ENCODE results near the gene KLF16. TPM values are rescaled to one million over a fixed set of nuclear protein-coding genes. Genes with fewer than 3 reads are reported as not detected.
A peak's percentile ranks its signal among the peaks of the same experiment; 100 is the strongest.
"Not testable (repeated sequence)": the region's sequence is repeated elsewhere in the genome, so short reads cannot be mapped to it uniquely, and the experiment has no call there.

The KLF16 gene
- total RNA-seq, 1 donor = 10.4 TPM

DNA sequence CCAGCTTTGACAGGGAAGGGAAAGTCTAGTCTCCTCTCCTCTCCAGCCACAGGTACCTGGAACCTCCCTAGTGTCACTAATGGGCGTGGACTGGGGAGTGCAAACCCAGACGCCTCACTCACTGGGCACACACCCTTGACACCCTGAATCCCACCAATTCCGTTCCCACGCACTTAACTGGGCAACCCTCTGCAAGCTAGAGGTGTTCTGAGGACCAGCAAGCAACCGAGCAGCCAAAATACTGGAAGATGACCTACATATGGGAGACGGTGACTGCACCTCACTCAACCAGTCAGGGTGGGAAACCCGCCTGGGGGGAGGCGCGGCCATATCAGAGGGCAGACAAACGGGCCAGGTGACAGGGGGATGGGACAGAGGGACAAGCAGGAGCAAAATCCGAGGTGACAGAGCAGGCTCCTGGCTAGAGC, 20.9 kb upstream of the KLF16 start:
- DNase-seq (ENCODE audit: low read depth) = no peak
- H3K4me3 ChIP-seq (ENCODE audit: low read depth, low read length) = peak overlapping the region; percentile 96
- TF ChIP-seq, protein P1, sequence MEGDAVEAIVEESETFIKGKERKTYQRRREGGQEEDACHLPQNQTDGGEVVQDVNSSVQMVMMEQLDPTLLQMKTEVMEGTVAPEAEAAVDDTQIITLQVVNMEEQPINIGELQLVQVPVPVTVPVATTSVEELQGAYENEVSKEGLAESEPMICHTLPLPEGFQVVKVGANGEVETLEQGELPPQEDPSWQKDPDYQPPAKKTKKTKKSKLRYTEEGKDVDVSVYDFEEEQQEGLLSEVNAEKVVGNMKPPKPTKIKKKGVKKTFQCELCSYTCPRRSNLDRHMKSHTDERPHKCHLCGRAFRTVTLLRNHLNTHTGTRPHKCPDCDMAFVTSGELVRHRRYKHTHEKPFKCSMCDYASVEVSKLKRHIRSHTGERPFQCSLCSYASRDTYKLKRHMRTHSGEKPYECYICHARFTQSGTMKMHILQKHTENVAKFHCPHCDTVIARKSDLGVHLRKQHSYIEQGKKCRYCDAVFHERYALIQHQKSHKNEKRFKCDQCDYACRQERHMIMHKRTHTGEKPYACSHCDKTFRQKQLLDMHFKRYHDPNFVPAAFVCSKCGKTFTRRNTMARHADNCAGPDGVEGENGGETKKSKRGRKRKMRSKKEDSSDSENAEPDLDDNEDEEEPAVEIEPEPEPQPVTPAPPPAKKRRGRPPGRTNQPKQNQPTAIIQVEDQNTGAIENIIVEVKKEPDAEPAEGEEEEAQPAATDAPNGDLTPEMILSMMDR (IDR thresholded peaks at IDR 0.05; ENCODE audit: insufficient read depth, low read depth, low read length) = no peak

DNA sequence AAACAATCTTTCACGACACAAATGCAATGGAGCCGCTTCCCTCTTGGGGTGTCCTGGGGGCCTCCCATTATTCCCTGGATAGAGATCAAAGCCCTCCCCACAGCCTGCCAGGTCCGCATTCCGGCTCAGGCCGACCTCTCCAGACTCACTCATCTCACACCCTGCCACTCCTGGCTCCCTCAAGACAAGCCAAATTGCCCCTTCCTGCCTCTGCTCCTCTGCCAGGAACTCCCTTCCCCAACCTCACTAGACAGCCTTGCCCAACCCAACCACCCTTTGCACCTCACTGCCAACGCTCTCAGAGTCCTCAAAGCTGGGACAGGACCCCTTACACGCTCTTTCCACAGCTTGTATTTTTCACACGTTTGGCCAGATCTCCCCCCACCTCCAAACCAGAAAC, 20.4 kb upstream of the KLF16 start:
- H3K4me3 ChIP-seq (ENCODE audit: low read depth, low read length) = peak overlapping the region; percentile 96
- no peak for DNase-seq (ENCODE audit: low read depth)
- TF ChIP-seq, protein P1 (IDR thresholded peaks at IDR 0.05; ENCODE audit: insufficient read depth, low read depth, low read length) = no peak

DNA sequence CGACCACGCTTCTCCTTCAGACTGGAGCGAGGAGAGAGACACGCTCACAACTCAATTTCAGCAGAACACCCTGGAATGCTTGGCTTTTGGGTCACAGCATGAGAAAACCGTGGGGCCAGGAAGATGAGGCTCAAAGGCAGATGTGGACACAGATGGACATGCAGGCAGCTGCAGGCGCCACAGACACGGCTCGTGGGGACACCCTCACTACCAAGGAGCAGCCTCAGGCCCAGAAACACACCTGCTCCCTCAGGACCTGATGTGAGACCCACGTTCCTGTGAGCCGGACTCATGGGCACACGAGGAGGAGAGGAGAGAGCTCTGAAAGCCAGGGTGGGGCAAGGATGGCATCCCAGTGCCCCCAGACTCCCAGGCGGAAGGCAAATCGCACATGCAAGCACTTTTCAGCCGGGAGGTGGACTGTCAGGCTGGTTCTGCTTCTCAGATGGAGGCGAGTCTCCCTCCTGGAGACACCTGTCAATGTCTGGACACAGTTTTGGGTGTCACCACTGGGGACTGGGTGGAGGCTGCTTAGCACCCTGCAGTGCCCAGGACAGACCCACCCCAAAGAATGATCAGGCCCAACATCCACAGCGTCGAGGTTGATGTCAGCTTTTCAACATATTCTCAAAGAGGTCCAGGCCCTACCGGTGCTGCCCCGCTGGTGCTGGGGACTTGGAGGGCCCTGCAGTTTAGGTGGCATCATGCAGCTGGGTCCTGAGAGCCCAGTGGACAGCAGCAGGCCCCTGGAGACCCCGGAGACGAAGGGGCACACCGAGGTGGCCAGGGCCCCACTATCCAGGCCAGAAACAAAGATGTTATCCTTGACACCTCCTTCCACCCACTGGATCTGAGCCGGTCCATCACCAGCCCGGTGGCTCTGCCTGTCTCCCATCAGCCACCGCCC, 19.7 kb upstream of the KLF16 start:
- peak overlapping the region; percentile 96 for H3K4me3 ChIP-seq (ENCODE audit: low read depth, low read length)

DNA sequence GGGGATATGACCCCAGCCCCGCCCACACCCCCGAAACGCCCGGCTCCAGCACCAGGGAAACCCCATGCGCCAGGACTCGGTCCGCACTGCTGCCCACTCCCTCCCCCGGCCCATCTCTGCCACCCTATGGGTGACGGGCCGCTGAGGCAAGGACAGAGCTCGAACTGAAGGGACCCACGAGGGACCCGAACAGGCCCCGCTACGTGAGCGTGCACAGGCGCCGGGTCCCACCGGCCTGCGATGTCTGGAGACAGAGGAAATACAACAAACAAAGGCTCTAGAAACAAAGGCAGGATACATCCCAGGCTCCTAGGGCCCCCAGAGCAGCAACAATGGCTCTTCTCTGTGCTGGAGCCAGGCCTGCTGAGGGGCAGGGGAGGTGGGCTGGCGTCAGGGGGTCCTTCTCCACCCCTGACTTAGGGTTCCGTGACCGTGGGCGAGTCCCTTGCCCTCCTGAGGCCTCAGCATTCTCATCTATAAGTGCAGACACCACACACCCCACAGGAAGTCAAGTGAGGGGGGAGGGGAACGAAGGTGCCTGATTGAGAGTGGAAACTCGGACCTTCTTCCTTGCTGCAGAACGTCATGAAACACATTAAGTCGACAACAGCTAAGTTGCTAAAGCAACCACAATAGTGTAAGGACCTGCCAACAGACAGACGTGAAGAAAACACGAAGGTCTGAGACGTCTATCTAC, 18.9 kb upstream of the KLF16 start:
- no peak for DNase-seq (ENCODE audit: low read depth)
- no peak overlapping the region for H3K4me3 ChIP-seq (ENCODE audit: low read depth, low read length)
- TF ChIP-seq, protein P1 (IDR thresholded peaks at IDR 0.05; ENCODE audit: insufficient read depth, low read depth, low read length) = no peak

More for the DNA sequence above, 19.7 kb upstream of the KLF16 start:
- DNase-seq (ENCODE audit: low read depth) = no peak
- TF ChIP-seq, protein P1 (IDR thresholded peaks at IDR 0.05; ENCODE audit: insufficient read depth, low read depth, low read length) = no peak

DNA sequence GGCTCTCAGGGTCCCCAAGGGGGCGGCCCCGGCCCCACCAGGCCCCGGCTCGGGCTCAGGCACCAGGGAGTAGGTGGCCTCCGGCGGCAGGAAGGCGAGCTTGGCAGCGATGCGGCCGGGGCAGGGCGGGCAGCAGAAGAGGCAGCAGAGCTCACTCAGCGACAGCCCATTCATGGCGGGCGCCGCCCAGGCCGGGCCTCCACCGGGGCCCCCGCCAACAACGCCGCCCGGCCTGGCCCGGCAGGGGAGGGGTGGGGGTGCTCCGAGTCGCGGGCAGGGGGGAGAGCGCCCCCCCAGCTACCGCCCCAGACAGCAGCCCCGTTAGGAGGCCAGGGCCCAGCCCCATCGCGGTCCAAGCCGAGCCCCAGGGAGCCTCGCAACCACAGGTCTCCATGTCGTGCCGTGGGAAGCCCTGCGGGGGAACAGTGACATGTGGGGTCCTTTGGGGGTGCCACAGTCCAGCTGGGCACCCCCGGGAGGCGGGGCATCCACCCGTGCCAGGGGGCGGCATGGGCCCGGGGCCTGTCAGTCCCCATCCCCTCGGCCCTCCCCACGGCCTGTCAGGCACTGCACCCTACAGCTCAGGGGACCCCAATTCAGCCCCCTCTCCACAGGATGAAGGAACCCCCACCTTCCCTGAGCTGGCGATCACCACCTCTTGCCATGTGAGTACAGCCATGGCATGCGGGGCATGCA, 18.2 kb upstream of the KLF16 start:
- H3K4me3 ChIP-seq (ENCODE audit: low read depth, low read length); DNase-seq (ENCODE audit: low read depth): not testable (repeated sequence)

DNA sequence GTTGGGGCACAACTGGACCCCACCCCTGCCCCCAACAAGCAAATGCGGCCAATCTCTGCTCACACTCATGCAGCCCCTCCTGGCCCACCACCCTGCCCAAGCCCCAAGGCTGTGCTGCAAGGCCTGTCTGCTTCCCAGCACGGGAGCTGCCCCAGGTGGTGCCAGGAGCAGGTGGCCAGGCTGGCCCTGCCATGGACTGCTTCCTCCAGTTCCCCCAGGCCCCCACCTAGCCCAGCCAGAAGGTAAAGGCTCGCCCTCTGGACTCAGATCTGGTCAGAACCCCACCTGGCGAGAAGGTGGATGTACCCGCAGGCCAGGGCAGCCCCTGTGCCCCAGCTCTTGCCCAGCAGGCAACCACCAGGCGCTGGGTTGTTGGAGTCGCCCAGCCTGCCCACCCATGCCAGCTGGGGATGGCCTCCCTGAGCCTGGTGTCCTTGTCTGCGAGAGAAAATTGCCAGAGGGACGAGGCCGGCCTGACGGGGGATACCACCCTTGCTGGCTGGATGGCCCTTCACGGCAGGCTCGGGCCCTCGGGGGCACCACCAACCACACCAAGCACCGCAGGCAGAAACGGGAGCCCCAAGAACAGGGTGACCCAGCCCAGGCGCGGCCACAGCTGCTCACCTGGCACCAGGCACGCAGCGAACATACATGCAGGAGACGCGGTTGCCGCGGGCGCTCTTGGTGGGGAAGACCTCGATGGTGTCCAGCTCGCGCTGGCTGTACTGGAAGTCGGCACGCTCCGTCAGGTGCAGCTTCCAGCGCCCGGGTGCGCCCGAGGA, 17.4 kb upstream of the KLF16 start:
- TF ChIP-seq, protein P1 (IDR thresholded peaks at IDR 0.05; ENCODE audit: insufficient read depth, low read depth, low read length) = no peak
- no peak for DNase-seq (ENCODE audit: low read depth)
- H3K4me3 ChIP-seq (ENCODE audit: low read depth, low read length) = no peak overlapping the region

DNA sequence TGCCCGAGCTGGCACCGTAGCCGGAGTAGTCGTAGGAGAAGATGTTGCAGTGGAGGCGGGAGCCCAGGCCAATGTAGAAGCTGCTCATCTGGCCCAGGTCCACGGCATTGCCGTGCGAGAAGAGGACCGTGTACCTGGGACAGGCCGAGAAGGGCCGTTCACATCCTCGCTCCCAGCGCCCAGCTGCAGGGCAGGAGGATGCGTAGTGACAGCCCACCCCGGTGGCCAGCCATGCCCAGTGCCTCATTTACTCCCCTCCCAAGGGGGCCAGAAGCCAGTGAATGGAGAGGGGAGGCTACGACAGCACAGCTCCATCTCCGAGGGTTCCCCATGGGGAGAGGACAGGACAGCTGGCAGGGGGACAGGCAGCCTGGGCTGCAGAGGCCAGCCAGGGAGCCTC, 16.6 kb upstream of the KLF16 start:
- not testable (repeated sequence) for DNase-seq (ENCODE audit: low read depth); H3K4me3 ChIP-seq (ENCODE audit: low read depth, low read length)

DNA sequence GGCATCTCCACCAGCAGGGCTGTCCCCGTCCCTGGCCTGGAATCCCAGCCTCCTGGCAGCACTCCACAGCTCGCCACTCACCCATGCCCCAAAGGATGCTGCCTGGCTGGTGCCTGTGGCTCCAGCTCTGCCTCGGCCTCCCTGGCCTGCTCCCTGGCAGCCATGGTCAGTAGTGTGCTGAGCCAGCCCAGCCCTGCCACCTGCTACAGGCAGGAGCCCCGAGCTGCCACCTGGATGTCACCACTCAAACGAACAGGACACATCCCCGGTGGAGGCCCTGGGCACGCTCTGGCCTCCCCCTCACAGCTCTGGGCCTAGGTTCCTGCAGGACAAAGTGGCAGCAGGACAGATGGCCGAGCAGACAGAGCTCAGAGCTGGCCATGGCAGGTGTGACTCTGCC, 15.2 kb upstream of the KLF16 start:
- not testable (repeated sequence) for H3K4me3 ChIP-seq (ENCODE audit: low read depth, low read length); DNase-seq (ENCODE audit: low read depth)

DNA sequence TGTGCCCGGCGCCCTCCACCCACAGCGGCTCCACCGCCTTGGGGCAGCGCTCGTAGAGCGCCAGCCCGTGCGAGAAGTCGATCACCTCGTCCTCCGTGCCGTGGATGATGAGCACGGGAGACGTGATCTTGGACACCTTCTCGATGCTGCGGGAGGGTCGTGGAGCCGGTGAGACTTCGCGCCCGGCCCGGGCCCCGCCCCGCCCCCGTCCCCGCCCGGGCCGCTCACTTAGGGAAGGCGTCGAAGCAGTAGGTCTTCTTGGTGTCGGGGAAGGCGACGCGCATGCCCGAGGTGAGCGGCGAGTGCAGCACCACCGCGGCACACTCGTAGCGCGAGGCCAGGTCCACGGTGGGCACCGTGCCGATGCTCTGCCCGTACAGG, 13.9 kb upstream of the KLF16 start:
- H3K4me3 ChIP-seq (ENCODE audit: low read depth, low read length); DNase-seq (ENCODE audit: low read depth): not testable (repeated sequence)

DNA sequence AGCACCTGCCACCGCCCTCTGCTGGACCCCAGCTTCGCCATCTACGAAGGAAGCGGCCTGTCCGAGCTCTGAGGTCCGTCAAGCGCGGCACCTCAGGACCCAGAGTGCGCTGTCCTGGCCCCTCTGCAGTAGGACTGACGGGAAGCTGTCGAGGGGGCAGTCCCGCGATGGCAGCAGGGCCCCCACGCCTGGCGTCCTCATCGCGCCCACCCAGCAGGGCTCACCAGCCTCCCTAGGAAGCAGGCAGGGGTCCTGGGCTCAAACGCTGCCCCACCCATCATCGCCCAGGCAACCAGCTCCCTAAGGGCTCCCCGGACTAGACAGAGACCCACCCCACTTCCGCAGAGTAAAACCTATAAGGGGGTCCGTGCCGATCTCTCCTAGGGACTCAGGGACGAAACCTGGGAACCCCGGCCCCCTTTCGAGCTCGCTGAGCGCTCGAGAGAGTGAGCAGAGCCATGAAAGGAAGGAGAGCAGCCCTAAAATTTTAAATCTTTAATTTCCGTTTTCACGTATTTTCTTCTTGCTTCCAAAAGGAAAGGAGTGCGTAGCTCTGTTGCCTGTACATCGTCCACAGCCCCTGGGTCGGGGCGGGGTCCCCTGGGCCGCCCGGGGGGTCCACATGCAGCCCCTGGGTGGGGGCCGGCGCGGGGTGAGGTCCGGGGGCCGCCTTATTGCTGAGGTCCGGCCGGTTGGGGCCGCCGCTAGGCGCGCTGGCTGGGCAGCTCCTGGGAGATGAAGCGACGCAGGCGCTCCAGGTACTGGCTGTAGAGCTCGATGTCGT, 13.3 kb upstream of the KLF16 start:
- H3K4me3 ChIP-seq (ENCODE audit: low read depth, low read length) = peak overlapping the region; percentile 85
- not testable (repeated sequence) for DNase-seq (ENCODE audit: low read depth)
